Measurements from ENCODE around the gene SMIM1. TPM values are rescaled to one million over a fixed set of nuclear protein-coding genes. Genes with fewer than 3 reads are reported as not detected.

SMIM1 gene
- total RNA-seq, 1 donor from 2014 or later, result not detected

GRCh38 chr1:3817138-3817740, 44.7 kb downstream of the SMIM1 start:
- FAIRE-seq (no peak), DNase-seq (ENCODE audit: low spot score in 2 of 2) (no peak)

- FAIRE-seq, result no peak
- no peak for DNase-seq (ENCODE audit: low spot score in 2 of 2)
These were observed 45.5 kb downstream of the SMIM1 start for GRCh38 chr1:3817821-3818597.

- FAIRE-seq, result no peak
- DNase-seq (ENCODE audit: low spot score in 2 of 2), result no peak
These were observed 47.2 kb downstream of the SMIM1 start for GRCh38 chr1:3819771-3820200.

GRCh38 chr1:3820316-3820715, 47.8 kb downstream of the SMIM1 start:
- FAIRE-seq (no peak), DNase-seq (ENCODE audit: low spot score in 2 of 2) (no peak)

- FAIRE-seq (no peak), DNase-seq (ENCODE audit: low spot score in 2 of 2) (no peak)
These were observed 48.5 kb downstream of the SMIM1 start for GRCh38 chr1:3821004-3821403.

GRCh38 chr1:3821447-3821846, 48.9 kb downstream of the SMIM1 start:
- FAIRE-seq, result no peak
- no peak for DNase-seq (ENCODE audit: low spot score in 2 of 2)

- DNase-seq (ENCODE audit: low spot score in 2 of 2), result no peak
- FAIRE-seq, result no peak
These were observed 49.4 kb downstream of the SMIM1 start for GRCh38 chr1:3821908-3822307.

- FAIRE-seq, result no peak
- DNase-seq (ENCODE audit: low spot score in 2 of 2), result no peak
These were observed 49.9 kb downstream of the SMIM1 start for GRCh38 chr1:3822421-3822820.

GRCh38 chr1:3824650-3825049, 52.1 kb downstream of the SMIM1 start:
- DNase-seq (ENCODE audit: low spot score in 2 of 2) (no peak), FAIRE-seq (no peak)

- no peak for DNase-seq (ENCODE audit: low spot score in 2 of 2)
- FAIRE-seq, result no peak
These were observed 52.8 kb downstream of the SMIM1 start for GRCh38 chr1:3825356-3825755.

Small RNA genes lying within 50 kb of the gene (small RNA-seq; reads per million reads assigned to genes)
- gene RF02197 (not detected), gene RN7SL574P (not detected)

Other genes with a start within 250 kb of the SMIM1 start
- gene MEGF6, start 161.2 kb upstream of the SMIM1 start, total RNA-seq, result 5.3 TPM
- 23.6 TPM for gene TPRG1L, start 147.7 kb upstream of the SMIM1 start, total RNA-seq
- 15.1 TPM for gene WRAP73, start 122.6 kb upstream of the SMIM1 start, total RNA-seq
- gene TP73, start 120.2 kb upstream of the SMIM1 start, total RNA-seq, result 0.41 TPM
- gene CCDC27, start 20.3 kb upstream of the SMIM1 start, total RNA-seq, result not detected
- gene LRRC47, start 23.7 kb downstream of the SMIM1 start, total RNA-seq, result 38.7 TPM
- 21.6 TPM for gene CEP104, start 84.5 kb downstream of the SMIM1 start, total RNA-seq
- gene DFFB, start 84.7 kb downstream of the SMIM1 start, total RNA-seq, result 11.0 TPM
- gene C1orf174, start 127.5 kb downstream of the SMIM1 start, total RNA-seq, result 23.6 TPM

All from frontal cortex (tissue), 4 donors.